HG03039 (cell line): ENCODE results near the gene JAKMIP1.

Source experiments
- ATAC-seq: cut with Tn5 transposase; IDR thresholded peaks from one replicate; pipeline ENCODE4 v1.9.1; 2021; ENCODE audit warnings: mild to moderate bottlenecking, moderate library complexity; ENCODE audit not compliant: unreplicated experiment

Gene JAKMIP1

GRCh38 chr4:6047130-6047673, 153.1 kb downstream of the JAKMIP1 start:
- ATAC-seq = no peak

GRCh38 chr4:6046526-6047129, 153.7 kb downstream of the JAKMIP1 start:
- no peak for ATAC-seq

GRCh38 chr4:6044805-6045204, 155.5 kb downstream of the JAKMIP1 start:
- ATAC-seq = no peak

GRCh38 chr4:6044276-6044675, 156.1 kb downstream of the JAKMIP1 start:
- no peak for ATAC-seq

GRCh38 chr4:6043843-6044242, 156.5 kb downstream of the JAKMIP1 start:
- ATAC-seq = no peak

GRCh38 chr4:6043188-6043587, 157.2 kb downstream of the JAKMIP1 start:
- ATAC-seq = no peak

- no peak for ATAC-seq
These were observed 157.9 kb downstream of the JAKMIP1 start for GRCh38 chr4:6042293-6043063.

GRCh38 chr4:6041800-6042199, 158.5 kb downstream of the JAKMIP1 start:
- ATAC-seq = no peak

GRCh38 chr4:6038711-6039110, 161.6 kb downstream of the JAKMIP1 start:
- no peak for ATAC-seq

- ATAC-seq = no peak
These were observed 164.6 kb downstream of the JAKMIP1 start for GRCh38 chr4:6035786-6036185.

GRCh38 chr4:6033381-6033780, 167.0 kb downstream of the JAKMIP1 start:
- no peak for ATAC-seq

GRCh38 chr4:6032249-6033244, 167.8 kb downstream of the JAKMIP1 start:
- no peak for ATAC-seq

GRCh38 chr4:6031846-6032245, 168.5 kb downstream of the JAKMIP1 start:
- no peak for ATAC-seq

GRCh38 chr4:6030679-6031078, 169.7 kb downstream of the JAKMIP1 start:
- ATAC-seq = no peak

GRCh38 chr4:6029254-6029653, 171.1 kb downstream of the JAKMIP1 start:
- ATAC-seq = no peak

- ATAC-seq = no peak
These were observed 172.2 kb downstream of the JAKMIP1 start for GRCh38 chr4:6028168-6028567.

- no peak for ATAC-seq
These were observed 173.0 kb downstream of the JAKMIP1 start for GRCh38 chr4:6027392-6027791.

- ATAC-seq = no peak
These were observed 175.9 kb downstream of the JAKMIP1 start for GRCh38 chr4:6024313-6024960.

GRCh38 chr4:6023731-6024130, 176.6 kb downstream of the JAKMIP1 start:
- ATAC-seq = no peak

- no peak for ATAC-seq
These were observed 177.6 kb downstream of the JAKMIP1 start for GRCh38 chr4:6022607-6023288.
